Adrenal gland (tissue), 12 donors: ENCODE measurements around the gene MED19. TPM values are rescaled to one million over a fixed set of nuclear protein-coding genes. Genes with fewer than 3 reads are reported as not detected.
A peak's percentile ranks its signal among the peaks of the same experiment; 100 is the strongest.

Experiments used
- DNase-seq, 7 donors: peaks; one replicate each; pipeline ENCODE4 v3.0.0-alpha.2; 2019 to 2020
- H3K27ac ChIP-seq, 5 donors: fragments of 200-600 bp; sonication (generic) in 4 of 5; 1 replicate in 3 of 5; 2 replicates in 2 of 5; pipeline versions ENCODE4 v1.5.1 to v1.8.0; 2016 to 2020; ENCODE audit warnings: mild to moderate bottlenecking in 1 of 5
- H3K27me3 ChIP-seq: fragments of 200-600 bp; 2 replicates; pipeline ENCODE4 v1.8.0; 2021
- H3K36me3 ChIP-seq, 2 donors: fragments of 200-600 bp; replicated peaks in 1 of 2; 1 replicate in 1 of 2; 2 replicates in 1 of 2; pipeline versions ENCODE4 v1.5.1 to v1.8.0; 2018 to 2022
- H3K4me1 ChIP-seq, 2 donors: fragments of 200-600 bp; replicated peaks in 1 of 2; 1 replicate in 1 of 2; 2 replicates in 1 of 2; pipeline versions ENCODE4 v1.5.1 to v1.8.0; 2018 to 2021
- H3K4me3 ChIP-seq, 4 donors: fragments of 200-600 bp; sonication (generic) in 3 of 4; one replicate each; pipeline ENCODE4 v1.5.1; 2016 to 2018
- H3K9me3 ChIP-seq, 3 donors: fragments of 200-600 bp; sonication (generic) in 1 of 3; replicated peaks in 1 of 3; 1 replicate in 2 of 3; 2 replicates in 1 of 3; pipeline versions ENCODE4 v1.5.1 to v1.8.0; 2016 to 2021
- POLR2A ChIP-seq, 2 donors: fragments of 450-650 bp; IDR thresholded peaks; one replicate each; pipeline ENCODE4 v1.6.1; 2017; ENCODE audit warnings: antibody characterized with exemption in 2 of 2, mild to moderate bottlenecking in 2 of 2, moderate library complexity in 1 of 2
- WGBS, 4 donors: extraction: QIAGEN DNeasy Blood & Tissue Kit in 2 of 4; methylation state at CpG; one replicate each; pipeline versions ENCODE4 v1.1.5 to v1.1.7; 2013 to 2017; 5-methylcytosine and 5-hydroxymethylcytosine counted together
- intact Hi-C, 2 donors: fragments of 100-400 bp; cut with DNase I; formaldehyde crosslinking; loops; one replicate each; pipeline versions ENCODE4 v1.14.1 to v1.15.0; 2022 to 2023
- polyA plus RNA-seq, 3 donors: library from polyadenylated mRNA; stranded (reverse); fragments of 200-250 nt in 2 of 3; fragments of 350-450 nt in 1 of 3; fragmentation: Illumina TruSeq in 1 of 3; extraction: RNeasy Lipid Tissue Mini Kit (QIAGEN cat#74804) in 1 of 3; gene quantifications; one replicate each; pipeline ENCODE4 v1.2.3, GENCODE V29; 2013 to 2014
- total RNA-seq, 9 donors: library from RNA; depleted of rRNA in 4 of 9; stranded (reverse); fragments of >200 nt in 4 of 9; fragments of 120-200 nt in 1 of 9; fragmentation: NEBNext Ultra II Directional in 1 of 9; extraction: Animal tissue kit (Norgen Biotek cat#: 25700) in 1 of 9; gene quantifications; one replicate each; pipeline versions ENCODE4 v1.1.0 to v1.2.4, GENCODE V29; 2013 to 2023
- TF ChIP-seq, protein P1 (sequence below), 6 experiments: fragments of 450-650 bp in 4 of 6; fragments of 200-600 bp in 2 of 6; sonication (generic) in 1 of 6; IDR thresholded peaks; 1 replicate in 5 of 6; 2 replicates in 1 of 6; pipeline versions ENCODE4 v1.5.1 to v1.8.0; 2016 to 2021; ENCODE audit warnings: antibody characterized with exemption in 6 of 6, mild to moderate bottlenecking in 2 of 6, moderate library complexity in 1 of 6
- donor health status: healthy with polysubstance abuse.
- donor health status: Bipolar disorder and iron deficiency.
- donor health status: DM: yes; HTN: yes; CAD: no.
- donor health status: DM: no; HTN: no; CAD: no.
- donor health status: DM: no; HTN: no; CAD: no.
- donor health status: DM: yes; HTN: yes; CAD: no.

Gene MED19
- total and polyA plus RNA-seq, 12 donors: 13.7 to 35.7 (median 21.9) TPM

DNA sequence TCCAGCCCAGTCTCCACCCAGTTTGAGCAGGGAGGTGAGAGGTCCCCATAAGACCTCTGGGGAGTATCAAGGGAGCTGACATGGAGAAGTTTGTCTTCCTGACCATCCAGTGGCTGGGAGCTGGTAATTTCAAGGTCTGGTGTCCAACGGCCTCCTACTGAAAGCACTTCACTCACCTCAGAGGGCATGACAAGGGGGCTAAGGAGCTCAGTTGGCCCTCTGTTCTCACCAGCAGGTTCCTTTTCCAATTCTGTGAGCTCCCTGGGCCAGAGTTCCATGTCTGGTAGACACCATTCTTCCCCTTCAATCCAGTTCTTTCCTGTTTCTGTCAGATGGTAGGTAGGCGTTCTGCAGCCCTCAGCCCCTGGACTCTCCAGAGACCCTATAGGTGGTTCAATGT is 32.3 kb upstream of the MED19 start:
- no peaks in the 10 kb centered on the region for H3K27me3 ChIP-seq
- no peak for DNase-seq
- TF ChIP-seq, protein P1, sequence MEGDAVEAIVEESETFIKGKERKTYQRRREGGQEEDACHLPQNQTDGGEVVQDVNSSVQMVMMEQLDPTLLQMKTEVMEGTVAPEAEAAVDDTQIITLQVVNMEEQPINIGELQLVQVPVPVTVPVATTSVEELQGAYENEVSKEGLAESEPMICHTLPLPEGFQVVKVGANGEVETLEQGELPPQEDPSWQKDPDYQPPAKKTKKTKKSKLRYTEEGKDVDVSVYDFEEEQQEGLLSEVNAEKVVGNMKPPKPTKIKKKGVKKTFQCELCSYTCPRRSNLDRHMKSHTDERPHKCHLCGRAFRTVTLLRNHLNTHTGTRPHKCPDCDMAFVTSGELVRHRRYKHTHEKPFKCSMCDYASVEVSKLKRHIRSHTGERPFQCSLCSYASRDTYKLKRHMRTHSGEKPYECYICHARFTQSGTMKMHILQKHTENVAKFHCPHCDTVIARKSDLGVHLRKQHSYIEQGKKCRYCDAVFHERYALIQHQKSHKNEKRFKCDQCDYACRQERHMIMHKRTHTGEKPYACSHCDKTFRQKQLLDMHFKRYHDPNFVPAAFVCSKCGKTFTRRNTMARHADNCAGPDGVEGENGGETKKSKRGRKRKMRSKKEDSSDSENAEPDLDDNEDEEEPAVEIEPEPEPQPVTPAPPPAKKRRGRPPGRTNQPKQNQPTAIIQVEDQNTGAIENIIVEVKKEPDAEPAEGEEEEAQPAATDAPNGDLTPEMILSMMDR (IDR thresholded peaks at IDR 0.05): no peak
- TF ChIP-seq POLR2A (IDR thresholded peaks at IDR 0.05): no peak
- no peak overlapping the region for H3K27ac ChIP-seq
- peaks cover 0 to 36% of the 10 kb centered on the region in 2 donors for H3K36me3 ChIP-seq
- intact Hi-C loops: no loop called here
- H3K9me3 ChIP-seq: no peaks in the 10 kb centered on the region
- WGBS, 4 donors: 67 to 80% (median 77%) methylated on average over 2 of the region's 2 CpGs
- H3K4me1 ChIP-seq: peaks cover 11 to 18% of the 10 kb centered on the region in 2 donors
- no peak overlapping the region for H3K4me3 ChIP-seq

DNA sequence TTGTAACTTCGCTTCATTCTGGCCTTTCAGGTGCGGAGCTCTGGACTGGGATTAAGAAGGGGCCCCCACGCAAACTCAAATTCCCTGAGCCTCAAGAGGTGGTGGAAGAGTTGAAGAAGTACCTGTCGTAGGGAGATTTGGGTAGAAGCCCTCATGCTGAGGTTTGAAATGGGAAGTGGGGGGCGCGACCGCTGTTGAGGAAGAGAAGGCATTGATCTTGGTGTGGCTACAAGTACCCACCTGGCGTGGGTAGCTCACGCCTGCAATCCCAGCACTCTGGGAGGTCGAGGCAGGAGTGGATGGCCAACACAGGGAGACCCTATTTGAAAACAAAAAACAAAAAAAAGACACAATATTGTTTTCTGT is 30.1 kb upstream of the MED19 start:
- TF ChIP-seq, protein P1 (IDR thresholded peaks at IDR 0.05): no peak
- no peak for TF ChIP-seq POLR2A (IDR thresholded peaks at IDR 0.05)
- H3K27ac ChIP-seq: peak overlapping the region; percentile 79 to 98 (median 90)
- 3 to 5% (median 4%) methylated on average over 10 of the region's 10 CpGs for WGBS, 4 donors
- H3K36me3 ChIP-seq: peaks cover 0 to 55% of the 10 kb centered on the region in 2 donors
- H3K4me1 ChIP-seq: peaks cover 11 to 18% of the 10 kb centered on the region in 2 donors
- H3K27me3 ChIP-seq: no peaks in the 10 kb centered on the region
- DNase-seq: no peak
- H3K4me3 ChIP-seq: peak overlapping the region in 3 of 4 donors; percentile 56 to 98 (median 91)
- intact Hi-C loops: no loop called here
- no peaks in the 10 kb centered on the region for H3K9me3 ChIP-seq

DNA sequence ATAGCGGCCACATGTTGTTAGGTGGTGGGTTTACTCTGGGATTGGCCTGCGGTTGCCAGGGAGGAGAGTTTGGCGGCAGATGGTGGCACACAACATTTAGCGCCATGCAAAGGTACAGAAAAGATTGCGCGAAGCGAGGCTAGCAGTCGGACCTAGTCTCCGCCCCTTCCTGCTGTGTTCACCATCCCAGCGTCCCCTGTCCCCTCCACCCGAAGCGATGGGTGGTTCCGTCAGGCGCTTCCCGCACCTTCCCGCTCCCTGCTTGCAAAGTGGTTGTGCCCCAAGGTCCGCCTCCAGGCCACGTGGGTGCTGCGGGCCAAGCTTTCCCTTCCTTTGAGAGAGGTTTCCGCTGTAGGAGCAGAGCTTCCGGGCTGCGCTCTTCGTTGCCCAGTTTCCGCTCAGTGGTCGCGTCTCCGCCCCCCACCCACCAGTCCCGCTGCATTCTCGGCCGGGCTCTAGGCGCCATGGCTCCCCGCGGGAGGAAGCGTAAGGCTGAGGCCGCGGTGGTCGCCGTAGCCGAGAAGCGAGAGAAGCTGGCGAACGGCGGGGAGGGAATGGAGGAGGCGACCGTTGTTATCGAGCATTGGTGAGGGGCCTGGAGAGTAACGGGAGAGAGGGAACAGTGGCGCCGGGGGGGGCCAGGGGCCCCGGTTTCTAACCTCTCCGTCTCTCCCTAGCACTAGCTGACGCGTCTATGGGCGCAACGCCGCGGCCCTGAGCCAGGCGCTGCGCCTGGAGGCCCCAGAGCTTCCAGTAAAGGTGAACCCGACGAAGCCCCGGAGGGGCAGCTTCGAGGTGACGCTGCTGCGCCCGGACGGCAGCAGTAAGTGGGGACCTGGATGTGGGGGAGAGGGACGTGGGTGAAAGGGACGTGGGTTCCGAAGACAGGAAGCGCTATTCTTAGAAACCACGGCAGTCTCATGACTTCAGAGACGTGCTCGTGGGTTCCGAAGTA is 29.4 kb upstream of the MED19 start, which contains the start of gene SELENOH:
SELENOH (plus strand) TSS at position 360 of the 955 bp plus-strand sequence; CDS start at position 465, 105 bp downstream.
- 0 to 1% (median 0%) methylated on average over 12 to 75 of the region's 75 CpGs for WGBS, 4 donors
- peak within 1 kb of the TSS; percentile 79 to 98 (median 90) for H3K27ac ChIP-seq
- intact Hi-C loops: no loop called here
- no peaks in the 10 kb centered on the region for H3K27me3 ChIP-seq
- peaks cover 11 to 18% of the 10 kb centered on the region in 2 donors for H3K4me1 ChIP-seq
- H3K9me3 ChIP-seq: no peaks in the 10 kb centered on the region
- TF ChIP-seq POLR2A (IDR thresholded peaks at IDR 0.05): peak; percentile 82 to 97
- TF ChIP-seq, protein P1 (IDR thresholded peaks at IDR 0.05): peak in 1 of 6 experiments; percentile 4
- H3K36me3 ChIP-seq: peaks cover 0 to 55% of the 10 kb centered on the region in 2 donors
- peak; percentile 95 to 98 (median 98) for DNase-seq
- peak within 1 kb of the TSS; percentile 12 to 98 (median 74) for H3K4me3 ChIP-seq

DNA sequence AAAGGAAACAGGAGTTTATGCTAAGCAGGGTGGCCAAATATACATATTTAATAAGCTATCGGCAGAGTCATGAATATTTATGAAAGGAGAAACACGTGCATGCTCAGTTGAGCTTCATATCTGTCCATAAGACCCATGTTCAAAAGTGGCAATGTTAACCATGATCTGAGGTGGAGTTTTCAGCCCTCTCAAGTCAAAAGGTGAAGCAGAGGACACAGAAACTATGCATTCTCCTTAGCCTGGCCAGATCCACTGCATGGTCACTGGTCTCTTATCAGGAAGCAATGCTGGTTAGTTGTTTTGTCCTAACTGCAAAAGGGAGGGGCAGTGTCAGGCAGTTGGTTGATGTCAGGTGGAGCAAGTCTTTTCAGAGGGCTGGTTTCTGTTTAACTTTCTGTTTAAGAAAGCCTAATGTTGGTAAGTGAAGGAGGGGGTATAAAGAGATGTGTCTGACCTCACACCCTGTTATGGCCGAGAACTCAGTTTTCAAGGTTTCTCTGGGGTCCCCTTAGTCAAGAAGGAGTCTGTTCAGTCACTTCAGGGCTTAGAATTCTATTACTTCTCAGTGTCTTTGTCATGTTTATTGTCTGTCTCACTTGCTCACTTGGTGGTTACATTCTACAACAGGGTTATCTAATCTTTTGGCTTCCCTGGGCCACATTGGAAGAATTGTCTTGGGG is 23.7 kb upstream of the MED19 start:
- Histone ChIP-seq H3K27me3 (no peaks in the 10 kb centered on the region), H3K27ac (no peak overlapping the region), H3K4me3 (no peak overlapping the region), H3K36me3 (peaks cover 0 to 23% of the 10 kb centered on the region in 2 donors), H3K9me3 (no peaks in the 10 kb centered on the region), H3K4me1 (peaks cover 2% of the 10 kb centered on the region in 2 donors)
- WGBS, 4 donors: 78 to 88% (median 82%) methylated on average over 3 of the region's 3 CpGs
- intact Hi-C loops: no loop called here
- DNase-seq: no peak
- TF ChIP-seq, protein P1 (IDR thresholded peaks at IDR 0.05): no peak
- no peak for TF ChIP-seq POLR2A (IDR thresholded peaks at IDR 0.05)
